Measurements from ENCODE around the gene KCNJ15. TPM values are rescaled to one million over a fixed set of nuclear protein-coding genes. Genes with fewer than 3 reads are reported as not detected.
"Not testable (repeated sequence)": the region's sequence is repeated elsewhere in the genome, so short reads cannot be mapped to it uniquely, and the experiment has no call there.

KCNJ15 gene
- total RNA-seq, 4 donors from 2014 or later = 0.31 to 1.1 (median 0.81) TPM; not detected in 1

DNA sequence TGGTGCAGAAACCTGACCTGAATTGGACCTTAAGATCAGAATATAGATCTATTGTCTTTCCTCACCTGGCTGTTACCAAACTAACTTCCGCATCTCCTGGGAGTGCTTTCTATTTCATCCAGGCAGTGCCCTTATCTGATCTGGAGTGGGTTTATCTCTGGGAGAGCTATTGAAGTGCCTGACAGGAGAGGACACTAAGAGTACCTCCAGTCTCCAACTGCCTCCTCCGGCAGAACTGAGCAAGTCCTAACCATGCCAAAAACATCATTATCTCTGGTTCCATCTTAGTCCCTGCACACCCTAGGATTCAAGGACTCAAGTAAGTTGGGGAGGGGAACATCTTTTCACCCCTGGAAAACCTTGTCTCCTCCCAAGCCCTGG is 12.4 kb upstream of the KCNJ15 start:
- Histone ChIP-seq H3K4me3 (no peak overlapping the region), H3K27ac (no peak overlapping the region), H3K27me3 (no peaks in the 10 kb centered on the region), H3K9me3 (no peaks in the 10 kb centered on the region), H3K4me1 (no peaks in the 10 kb centered on the region), H3K36me3 (no peaks in the 10 kb centered on the region)
- TF ChIP-seq POLR2AphosphoS5 (IDR thresholded peaks at IDR 0.05) (no peak), CTCF (IDR thresholded peaks at IDR 0.05) (no peak), EP300 (IDR thresholded peaks at IDR 0.05) (no peak), POLR2A (IDR thresholded peaks at IDR 0.05) (no peak)
- no peak for ATAC-seq
- 100% methylated on average over 1 of the region's 2 CpGs; no CpG with 5 or more reads in 1 of the 2 donors for WGBS, 2 donors (ENCODE audit: low coverage in 1 of 2)

GRCh38 chr21:38244885-38245869 is 11.6 kb upstream of the KCNJ15 start:
- 55 to 84% methylated on average over 9 of the region's 9 CpGs for WGBS, 2 donors (ENCODE audit: low coverage in 1 of 2)
- TF ChIP-seq POLR2AphosphoS5 (IDR thresholded peaks at IDR 0.05) = no peak
- TF ChIP-seq POLR2A (IDR thresholded peaks at IDR 0.05) = no peak
- no peak for TF ChIP-seq CTCF (IDR thresholded peaks at IDR 0.05)
- no peak for TF ChIP-seq EP300 (IDR thresholded peaks at IDR 0.05)
- Histone ChIP-seq H3K4me3 (no peak overlapping the region), H3K27ac (no peak overlapping the region), H3K9me3 (no peaks in the 10 kb centered on the region), H3K36me3 (no peaks in the 10 kb centered on the region), H3K27me3 (no peaks in the 10 kb centered on the region), H3K4me1 (no peaks in the 10 kb centered on the region)
- ATAC-seq = no peak

DNA sequence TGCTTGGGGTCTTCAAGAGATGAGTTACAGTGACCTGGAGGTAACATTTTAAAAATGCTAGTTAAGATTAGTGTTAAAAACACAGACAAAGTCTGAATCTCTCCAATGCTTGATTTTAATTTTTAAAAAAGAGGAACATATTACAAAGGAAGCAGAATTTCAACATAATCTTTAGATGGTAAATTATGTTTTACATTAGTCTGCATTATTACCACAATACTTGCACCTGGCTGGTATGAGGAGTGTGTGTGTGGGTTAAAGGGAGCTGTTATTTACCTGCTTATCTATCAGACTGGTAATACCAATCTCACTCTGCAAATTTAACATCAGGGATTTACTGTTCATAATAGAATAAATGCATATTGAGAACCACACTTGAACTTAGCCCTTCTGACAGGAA is 10.3 kb upstream of the KCNJ15 start:
- Histone ChIP-seq H3K9me3 (no peaks in the 10 kb centered on the region), H3K27me3 (no peaks in the 10 kb centered on the region), H3K27ac (no peak overlapping the region), H3K4me3 (no peak overlapping the region), H3K36me3 (no peaks in the 10 kb centered on the region), H3K4me1 (no peaks in the 10 kb centered on the region)
- no peak for ATAC-seq
- TF ChIP-seq POLR2A (IDR thresholded peaks at IDR 0.05) = no peak

DNA sequence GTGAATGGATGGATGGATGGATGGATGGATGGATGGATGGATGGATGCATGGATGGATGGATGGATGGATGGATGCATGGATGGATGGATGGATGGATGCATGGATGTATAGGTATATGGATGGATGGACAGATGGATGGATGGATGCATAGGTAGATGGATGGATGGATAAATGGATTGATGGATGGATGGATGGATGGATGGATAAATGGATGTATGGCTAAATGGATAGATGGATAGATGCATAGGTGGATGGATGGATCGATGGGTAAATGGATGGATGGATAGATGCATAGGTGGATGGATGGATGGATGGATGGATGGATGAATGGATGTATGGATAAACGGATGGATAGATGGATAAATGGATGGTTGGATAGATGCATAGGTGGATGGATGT is 9.7 kb upstream of the KCNJ15 start:
- not testable (repeated sequence) for H3K36me3 ChIP-seq, H3K27me3 ChIP-seq, ATAC-seq, H3K9me3 ChIP-seq, H3K4me1 ChIP-seq, H3K4me3 ChIP-seq, H3K27ac ChIP-seq
- WGBS, 2 donors (ENCODE audit: low coverage in 1 of 2) = 82% methylated on average over 1 to 2 of the region's 2 CpGs

DNA sequence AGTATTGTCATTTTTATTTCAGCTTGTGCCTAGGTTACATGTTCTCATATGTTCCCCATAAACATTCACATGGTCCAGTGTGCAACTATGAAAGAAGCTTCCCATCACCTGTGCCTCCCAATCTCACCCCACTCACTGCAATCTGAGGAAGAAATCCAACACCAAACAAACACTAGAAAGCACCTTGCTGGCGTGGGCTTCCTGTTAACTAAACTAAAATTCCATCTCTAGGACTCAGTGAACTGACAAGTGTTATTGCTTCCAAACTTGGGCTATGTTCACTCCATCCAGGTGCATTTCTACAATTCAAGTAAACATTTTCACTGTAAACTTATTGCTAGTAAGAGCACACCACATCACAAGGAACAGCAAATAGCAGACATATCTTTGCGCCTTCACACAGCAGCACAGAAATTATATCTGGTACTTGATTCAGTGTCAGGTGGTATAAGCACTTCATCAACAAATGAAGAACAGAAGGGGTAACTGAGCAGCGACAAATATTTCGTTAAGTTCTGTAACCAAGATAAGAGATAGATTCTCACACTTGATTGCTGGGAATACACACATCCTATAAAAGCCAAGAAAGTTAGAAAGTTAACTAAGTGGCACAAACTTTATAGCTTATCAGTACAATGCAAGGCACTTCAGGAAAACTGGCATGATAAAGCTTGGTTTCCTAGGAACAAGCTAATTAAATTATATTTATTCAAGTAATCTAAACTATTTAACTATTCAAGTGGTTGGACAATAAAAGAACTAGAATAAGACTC is 8.9 kb upstream of the KCNJ15 start:
- Histone ChIP-seq H3K36me3 (no peaks in the 10 kb centered on the region), H3K9me3 (no peaks in the 10 kb centered on the region), H3K4me3 (no peak overlapping the region), H3K27me3 (peaks cover 9% of the 10 kb centered on the region), H3K4me1 (no peaks in the 10 kb centered on the region), H3K27ac (no peak overlapping the region)
- 77 to 86% methylated on average over 4 of the region's 4 CpGs for WGBS, 2 donors (ENCODE audit: low coverage in 1 of 2)
- no peak for TF ChIP-seq CTCF (IDR thresholded peaks at IDR 0.05)
- no peak for TF ChIP-seq EP300 (IDR thresholded peaks at IDR 0.05)
- TF ChIP-seq POLR2AphosphoS5 (IDR thresholded peaks at IDR 0.05) = no peak
- no peak for TF ChIP-seq POLR2A (IDR thresholded peaks at IDR 0.05)
- ATAC-seq = no peak
